Stimulated activated CD4-positive, alpha-beta T cell treated with anti-CD3 and anti-CD28 coated beads, Interleukin-4, amount 100 ng/mL, for 4 hours (primary cell): Measurements from ENCODE around the gene CHRDL2.
"Not testable (repeated sequence)": the region's sequence is repeated elsewhere in the genome, so short reads cannot be mapped to it uniquely, and the experiment has no call there.

Source experiments
- DNase-seq, 2 experiments: peaks; one replicate each; pipeline ENCODE4 v3.0.0-alpha.2; 2020

CHRDL2 gene

DNA sequence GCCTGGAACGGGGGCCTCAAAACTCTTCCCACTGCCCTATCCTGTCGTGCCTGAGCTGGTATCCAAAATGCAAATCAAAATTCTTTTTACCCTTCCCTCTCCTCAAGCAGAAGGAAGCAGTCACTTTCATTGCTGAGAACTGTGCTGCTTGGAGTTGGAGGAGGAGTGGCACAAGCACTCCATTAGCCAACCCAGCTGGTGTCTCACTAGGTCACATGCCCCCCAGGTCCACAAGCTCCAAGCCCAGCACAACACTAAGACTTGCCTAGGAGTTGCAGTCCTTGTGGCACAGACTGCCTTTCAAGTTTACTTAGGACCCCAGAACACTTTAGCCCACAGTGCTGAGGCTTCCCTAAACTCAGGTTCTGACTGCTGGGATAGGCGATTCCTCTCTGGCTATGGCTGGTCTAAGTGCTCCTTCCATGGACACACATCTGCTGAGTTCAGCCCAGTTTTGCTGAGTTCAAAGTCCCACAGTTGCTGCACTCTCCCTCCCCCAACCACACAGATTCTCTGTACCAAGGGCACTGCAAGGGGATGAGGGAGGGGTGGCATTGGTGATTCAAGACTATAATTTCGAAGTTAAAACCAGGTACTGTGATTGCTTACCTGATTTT lies 68.6 kb downstream of the CHRDL2 start:
- DNase-seq, result no peak

DNA sequence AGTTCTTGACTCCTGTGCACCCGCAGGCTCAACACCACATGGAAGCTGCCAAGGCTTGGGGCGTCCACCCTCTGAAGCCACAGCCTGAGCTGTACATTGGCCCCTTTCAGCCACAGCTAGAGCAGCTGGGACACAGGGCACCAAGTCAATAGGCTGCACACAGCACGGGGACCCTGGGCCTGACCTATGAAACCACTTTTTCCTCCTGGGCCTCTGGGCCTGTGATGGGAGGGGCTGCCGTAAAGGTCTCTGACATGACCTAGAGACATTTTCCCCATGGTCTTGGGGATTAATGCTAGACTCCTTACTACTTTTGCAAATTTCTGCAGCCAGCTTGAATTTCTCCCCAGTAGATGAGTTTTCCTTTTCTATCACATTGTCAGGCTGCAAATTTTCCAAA lies 72.1 kb downstream of the CHRDL2 start:
- DNase-seq, result not testable (repeated sequence)

DNA sequence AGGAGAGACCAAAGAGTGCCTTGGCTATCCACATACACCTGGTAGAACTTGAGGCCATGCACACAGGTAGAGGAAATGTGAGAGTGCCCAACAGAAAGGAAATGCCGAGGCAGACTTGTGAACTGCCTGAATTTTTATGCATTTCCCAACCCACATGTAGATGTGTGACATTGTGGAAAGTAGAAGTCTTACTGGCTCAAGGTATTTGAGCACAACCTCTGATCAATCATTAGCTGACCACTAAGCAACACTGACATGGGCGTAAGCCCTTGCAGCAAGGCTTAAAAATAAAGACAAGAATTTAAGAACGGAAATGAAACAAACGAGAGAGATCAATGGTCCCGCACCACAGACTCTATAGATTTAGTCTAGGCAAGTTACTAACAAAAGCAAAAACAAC lies 76.2 kb downstream of the CHRDL2 start:
- no peak for DNase-seq

DNA sequence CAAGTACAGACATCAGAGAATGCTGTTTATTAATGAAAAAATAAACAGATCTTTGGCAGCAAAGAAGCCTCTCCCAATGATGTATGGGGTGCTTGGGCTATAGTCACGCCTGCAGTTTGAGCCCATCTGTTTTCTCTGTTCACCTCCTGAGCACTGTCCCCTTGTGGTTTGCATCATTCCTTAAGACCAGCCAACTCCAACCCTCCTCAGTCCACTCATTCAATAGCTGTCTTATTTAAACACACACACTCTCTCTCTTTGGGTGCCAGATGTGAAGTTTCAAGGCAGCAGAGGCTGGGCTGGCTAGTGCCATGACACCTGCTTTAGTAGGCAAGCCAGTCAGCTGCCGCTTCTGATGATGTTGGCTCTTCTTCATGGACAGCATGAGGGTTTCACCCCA lies 80.7 kb downstream of the CHRDL2 start:
- no peak for DNase-seq

DNA sequence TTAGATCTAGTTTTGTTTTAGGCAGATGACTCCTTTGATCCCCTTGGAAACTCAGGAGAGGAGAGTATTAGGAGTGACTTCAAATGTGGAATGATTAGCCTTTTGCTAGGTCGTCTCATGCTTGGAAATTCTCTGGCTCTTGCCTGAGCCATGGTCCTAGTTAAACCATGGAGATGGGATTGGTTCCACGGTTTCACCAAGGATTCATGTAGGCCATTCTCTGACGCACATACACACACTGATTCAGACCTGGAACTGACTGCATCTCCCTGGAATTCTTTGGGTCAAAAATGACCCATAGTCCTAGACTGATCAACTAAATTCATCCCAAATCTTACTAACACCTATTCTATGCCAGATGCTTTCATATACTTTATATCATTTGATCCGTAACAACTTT lies 82.3 kb downstream of the CHRDL2 start:
- DNase-seq, result no peak

DNA sequence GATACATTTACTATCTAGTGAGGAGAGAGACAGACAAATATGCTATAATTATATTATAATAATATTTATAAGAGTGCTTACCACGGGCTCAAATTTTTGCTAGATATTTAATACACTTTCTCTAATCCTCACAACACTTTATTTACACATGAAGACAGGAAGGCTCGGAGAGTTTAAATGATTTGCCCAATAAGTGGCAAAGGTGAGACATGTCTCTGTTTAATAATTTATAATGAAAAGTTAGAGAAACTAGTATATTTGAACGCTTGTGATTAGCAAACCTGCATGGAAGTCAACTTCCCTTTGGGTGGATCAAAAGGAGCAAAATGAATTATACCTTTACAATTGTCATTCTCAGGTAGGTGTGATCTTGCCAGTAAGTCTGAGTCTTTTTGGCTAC lies 83.4 kb downstream of the CHRDL2 start:
- no peak for DNase-seq

DNA sequence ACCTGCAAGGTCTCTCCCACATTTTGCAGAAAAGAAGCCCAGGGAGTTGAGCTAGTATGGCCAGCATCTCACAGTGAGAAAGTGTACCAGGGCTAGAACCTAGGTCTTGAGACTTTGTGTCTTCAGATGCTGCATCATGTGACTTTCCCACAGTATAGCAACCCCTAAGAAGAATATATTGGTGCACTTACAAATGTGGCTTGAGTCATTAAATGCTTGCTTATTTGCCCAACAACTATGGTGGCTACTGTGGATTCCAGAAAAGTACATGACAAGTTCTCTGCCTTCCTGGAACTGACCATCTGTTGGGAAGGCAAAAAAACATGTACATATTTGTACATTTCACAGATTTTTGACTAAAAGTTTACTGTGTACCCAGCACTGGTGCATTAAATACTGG lies 83.8 kb downstream of the CHRDL2 start:
- no peak for DNase-seq

DNA sequence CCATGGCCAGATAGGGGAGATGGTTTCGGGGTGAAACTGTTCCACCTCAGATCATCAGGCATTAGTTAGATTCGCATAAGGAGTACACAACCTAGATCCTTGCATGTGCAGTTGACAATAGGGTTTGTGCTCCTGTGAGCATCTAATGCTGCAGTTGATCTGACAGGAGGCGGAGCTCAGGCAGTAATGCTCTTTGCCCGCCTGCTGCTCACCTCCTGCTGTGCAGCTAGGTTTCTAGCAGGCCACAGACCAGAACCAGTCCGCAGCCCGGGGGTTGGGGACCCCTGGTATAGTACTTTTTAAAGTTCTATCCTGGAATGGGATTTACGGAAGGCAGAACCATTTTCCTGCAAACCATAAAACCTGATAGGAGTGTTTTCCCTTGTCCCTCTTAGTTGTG lies 84.3 kb downstream of the CHRDL2 start:
- no peak for DNase-seq
